Left cardiac atrium (tissue), 4 donors: ENCODE data around the gene AHSG. TPM values are rescaled to one million over a fixed set of nuclear protein-coding genes. Genes with fewer than 3 reads are reported as not detected.
A peak's percentile ranks its signal among the peaks of the same experiment; 100 is the strongest.
"Not testable (repeated sequence)": the region's sequence is repeated elsewhere in the genome, so short reads cannot be mapped to it uniquely, and the experiment has no call there.

Experiments
- ATAC-seq, 2 donors: fragments of 200-7000 bp; cut with Tn5 transposase; one replicate each; pipeline ENCODE4 v1.9.1; 2020; ENCODE audit warnings: mild to moderate bottlenecking in 2 of 2, moderate library complexity in 2 of 2
- DNase-seq: peaks from one replicate; pipeline ENCODE4 v3.0.0-alpha.2; 2020
- intact Hi-C, 2 donors: fragments of 100-400 bp; cut with DNase I; formaldehyde crosslinking; loops; one replicate each; pipeline versions ENCODE4 v1.14.1 to v1.15.1; 2022 to 2023
- total RNA-seq, 2 donors: library from RNA; stranded (reverse); fragmentation: NEBNext Ultra II Directional; extraction: Animal tissue kit (Norgen Biotek cat#: 25700); gene quantifications; one replicate each; pipeline ENCODE4 v1.2.1, GENCODE V29; 2021
- donor health status: DM: no; HTN: yes; CAD: no.
- donor health status: DM: no; HTN: yes; CAD: no; lungs with severe emphysema.
- donor health status: DM: yes; HTN: yes; CAD: no.
- donor health status: Dilated cardiomyopathy.

AHSG gene
- total RNA-seq, 2 donors from 2014 or later, result 0.13 to 0.15 TPM

DNA sequence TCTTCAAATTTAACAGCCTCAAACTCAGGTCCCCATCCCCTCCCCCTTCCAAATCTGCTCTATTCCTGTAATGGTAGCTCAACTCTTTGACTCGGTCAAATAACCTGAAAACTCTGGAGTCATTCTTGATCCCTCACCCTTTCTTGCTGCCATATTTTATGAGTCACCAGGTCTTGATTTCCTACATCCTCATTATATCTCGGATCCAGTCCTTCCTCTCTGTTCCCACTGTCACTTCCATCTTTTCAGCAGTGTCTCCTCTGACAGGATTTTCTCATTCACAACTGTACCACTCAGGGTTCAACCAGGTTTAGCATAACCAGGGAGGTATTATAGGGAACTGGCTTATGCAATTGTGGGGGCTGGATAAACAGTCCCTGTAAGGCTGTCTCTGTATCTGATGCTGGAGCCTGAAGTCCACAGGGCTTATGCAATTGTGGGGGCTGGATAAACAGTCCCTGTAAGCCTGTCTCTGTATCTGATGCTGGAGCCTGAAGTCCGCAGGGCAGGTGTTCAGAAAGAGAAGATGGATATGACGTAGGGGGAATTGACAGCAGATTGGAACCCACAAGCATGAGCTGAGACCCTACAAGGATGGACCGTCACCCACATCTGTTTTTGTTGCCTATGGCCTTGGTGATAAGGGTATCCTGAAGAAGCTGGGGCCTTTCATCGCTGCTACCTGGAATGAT is 18.2 kb downstream of the AHSG start:
- intact Hi-C loops, result no loop called here
- no peak for ATAC-seq
- DNase-seq, result no peak

DNA sequence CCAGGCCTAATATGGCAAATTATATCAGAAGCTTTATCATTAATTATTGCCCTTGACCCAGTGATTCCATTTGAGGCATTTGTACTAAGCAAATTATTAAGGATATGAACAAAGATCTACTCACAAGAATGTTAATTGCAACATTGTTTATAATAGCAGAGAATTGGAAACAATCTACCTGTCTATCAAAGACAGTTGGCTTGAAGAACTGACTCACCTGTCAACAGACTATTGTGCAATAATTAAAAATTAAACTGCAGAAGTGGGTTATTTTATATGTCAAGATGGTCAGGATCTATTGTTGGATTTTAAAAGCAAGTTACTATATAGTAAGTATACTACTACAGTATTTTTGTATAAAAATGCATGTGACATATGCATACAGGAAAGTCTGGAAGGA is 20.6 kb downstream of the AHSG start:
- intact Hi-C loops, result no loop called here
- ATAC-seq (no peak), DNase-seq (no peak)

DNA sequence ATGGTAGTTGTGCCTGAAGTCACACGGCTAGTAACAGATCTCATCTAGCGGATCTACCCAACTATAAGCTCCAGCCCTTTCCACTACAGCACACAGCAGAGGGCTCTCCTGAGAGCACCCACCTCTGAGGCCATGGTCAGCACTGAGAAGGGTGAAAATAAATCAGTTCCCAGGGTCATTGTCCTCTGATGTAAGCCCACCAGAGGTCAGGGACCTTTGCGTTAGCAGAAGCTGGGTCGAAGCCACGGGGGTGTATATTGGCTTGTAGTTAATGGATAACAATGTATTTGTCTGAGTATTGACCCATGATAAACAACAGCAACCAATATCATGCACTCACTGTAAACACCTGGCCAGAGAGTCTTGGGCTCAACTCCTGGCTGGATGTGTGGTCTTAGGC is 21.3 kb downstream of the AHSG start:
- intact Hi-C loops, DNase-seq, ATAC-seq: not testable (repeated sequence)

DNA sequence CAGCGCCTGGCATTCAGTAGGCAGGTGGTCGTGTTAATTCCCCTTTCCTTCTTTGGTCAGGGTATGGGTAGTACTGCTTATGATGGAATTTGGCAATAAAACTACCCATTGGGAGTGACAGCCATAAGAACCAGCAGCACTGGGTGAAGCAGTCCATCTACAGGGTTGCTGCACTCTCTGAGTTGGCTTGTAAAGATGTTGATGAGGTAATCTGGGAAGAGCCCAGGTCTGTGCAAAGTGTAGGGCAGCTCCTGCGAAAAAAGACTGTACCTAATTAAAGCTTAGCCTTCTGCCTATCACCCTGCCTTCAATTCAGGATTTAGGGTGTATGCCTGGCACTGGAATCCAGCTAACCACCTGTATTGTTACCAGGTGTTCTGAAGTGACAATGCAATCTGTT is 22.7 kb downstream of the AHSG start:
- intact Hi-C loops, result no loop called here
- no peak for ATAC-seq
- DNase-seq, result no peak

DNA sequence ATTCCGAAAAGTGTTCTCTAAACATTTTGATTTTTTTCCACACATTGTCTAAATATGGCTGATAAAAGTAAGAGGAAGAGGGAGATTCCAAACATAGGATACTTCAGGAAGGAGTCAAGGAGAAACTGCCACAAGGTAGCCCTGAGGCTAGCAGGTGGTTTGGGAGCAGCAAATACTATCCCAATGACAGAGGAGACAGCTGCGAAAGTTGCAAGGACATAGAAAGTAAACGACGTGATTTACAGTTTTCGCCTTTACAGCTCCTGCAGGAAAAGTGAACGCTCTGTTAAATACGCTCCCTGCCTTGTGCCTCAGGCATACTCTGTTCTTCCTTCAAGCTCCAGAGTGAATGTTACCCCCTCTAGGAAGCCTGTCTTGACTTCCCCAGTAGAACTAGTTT is 23.7 kb downstream of the AHSG start:
- DNase-seq (no peak), ATAC-seq (no peak)
- intact Hi-C loops, result no loop called here

DNA sequence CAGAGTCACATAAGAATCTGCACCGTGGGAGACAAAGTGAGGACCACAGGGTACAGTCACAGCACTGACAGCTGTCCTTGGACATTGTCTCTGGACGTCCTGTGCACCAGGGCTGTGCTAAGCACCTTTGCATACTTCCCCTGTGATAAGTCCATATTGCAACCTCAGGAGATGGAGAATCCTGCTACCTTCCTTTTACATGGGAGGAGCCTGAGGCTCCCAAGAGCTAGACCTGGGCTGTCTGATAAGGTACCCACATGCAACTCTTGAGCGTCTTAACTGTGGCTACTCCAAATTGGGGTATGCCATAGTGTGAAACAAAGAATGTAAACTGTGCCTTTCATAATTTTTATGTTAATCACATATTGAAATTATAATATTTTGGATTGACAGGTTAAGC is 24.8 kb downstream of the AHSG start:
- ATAC-seq (no peak), DNase-seq (no peak)
- intact Hi-C loops, result no loop called here

DNA sequence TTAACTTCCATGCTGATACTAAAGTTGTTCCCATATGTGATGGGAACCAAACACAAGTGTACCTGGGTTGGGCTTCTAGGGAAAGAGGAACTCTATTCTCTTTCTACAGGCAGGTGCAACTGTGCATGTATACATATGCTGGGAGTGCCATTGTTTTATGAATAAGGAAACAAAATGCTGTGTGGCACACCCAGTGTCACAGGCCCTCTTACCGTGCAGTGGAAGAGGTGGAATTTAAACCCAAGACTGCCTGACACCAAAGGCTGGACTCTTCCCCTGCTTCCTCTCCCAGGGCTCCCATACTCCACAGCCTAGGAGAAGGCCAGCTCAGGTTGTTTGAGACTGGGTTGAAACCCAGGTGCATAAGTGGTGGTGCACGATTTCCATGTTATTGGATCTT is 25.4 kb downstream of the AHSG start:
- DNase-seq (no peak), ATAC-seq (no peak)
- intact Hi-C loops, result no loop called here

DNA sequence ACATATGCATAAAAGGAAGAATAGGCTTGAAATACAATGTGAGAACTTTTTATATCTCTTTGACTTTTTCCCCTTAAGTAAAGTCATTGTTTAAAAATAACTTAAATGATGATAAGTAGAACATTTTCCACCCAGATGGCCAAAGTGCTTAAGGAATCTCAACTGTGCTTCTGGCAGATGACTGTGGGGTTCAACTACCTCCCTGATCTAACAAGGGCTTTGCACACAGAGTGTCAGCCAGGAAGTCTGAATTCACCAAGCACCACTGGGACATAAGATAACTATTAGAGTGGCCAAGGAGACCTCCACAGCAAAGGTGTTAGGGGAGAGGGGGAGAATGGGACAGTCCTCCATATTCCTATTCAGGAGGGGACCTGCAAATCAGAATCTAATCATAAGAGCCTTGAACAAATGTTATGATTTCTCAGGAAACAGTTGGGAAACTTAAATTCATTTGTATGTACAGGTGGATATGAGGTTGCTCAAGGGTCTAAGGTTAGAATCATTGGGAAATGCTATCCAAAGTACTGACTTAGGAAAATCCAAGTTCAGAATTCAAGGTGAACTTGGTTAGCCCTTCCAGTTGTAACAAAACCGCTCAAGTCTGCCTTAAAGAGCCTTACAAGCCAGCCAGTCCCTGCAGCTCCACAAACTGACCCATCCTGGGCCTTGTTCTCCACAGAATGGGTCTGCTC is 27.1 kb downstream of the AHSG start, which contains the start of gene FETUB:
Gene FETUB (plus strand): TSS at position 622 of the 695 bp plus-strand sequence. CDS start 62 bp downstream, at position 684.
- no peak for DNase-seq
- peak in 1 of 2 donors; percentile 43 for ATAC-seq
- intact Hi-C loops, result no loop called here

DNA sequence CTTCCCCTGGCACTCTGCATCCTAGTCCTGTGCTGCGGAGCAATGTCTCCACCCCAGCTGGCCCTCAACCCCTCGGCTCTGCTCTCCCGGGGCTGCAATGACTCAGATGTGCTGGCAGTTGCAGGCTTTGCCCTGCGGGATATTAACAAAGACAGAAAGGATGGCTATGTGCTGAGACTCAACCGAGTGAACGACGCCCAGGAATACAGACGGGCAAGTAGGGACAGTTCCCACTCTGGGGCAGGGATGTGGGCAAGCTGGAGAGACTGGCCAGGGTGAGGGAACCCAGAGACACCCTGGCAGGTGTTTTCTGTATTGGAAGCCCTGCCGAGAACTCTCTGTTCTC is 27.6 kb downstream of the AHSG start:
- intact Hi-C loops, result no loop called here
- ATAC-seq (peak; percentile 69 to 73), DNase-seq (no peak)

DNA sequence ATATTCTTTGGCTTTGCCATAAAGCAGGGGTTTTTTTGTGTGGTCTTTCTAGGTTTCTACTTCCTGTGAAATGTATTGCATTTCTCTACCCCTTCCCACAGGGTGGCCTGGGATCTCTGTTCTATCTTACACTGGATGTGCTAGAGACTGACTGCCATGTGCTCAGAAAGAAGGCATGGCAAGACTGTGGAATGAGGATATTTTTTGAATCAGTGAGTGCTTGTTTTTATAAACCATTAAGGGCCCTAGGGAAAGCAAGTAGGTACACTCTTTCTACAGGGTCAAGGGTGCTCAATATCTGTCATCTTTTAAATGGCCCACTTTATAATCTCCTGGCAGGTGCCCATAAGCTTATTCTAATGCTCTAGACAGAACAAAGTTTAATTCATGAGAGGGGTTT is 28.1 kb downstream of the AHSG start:
- no peak for ATAC-seq

DNA sequence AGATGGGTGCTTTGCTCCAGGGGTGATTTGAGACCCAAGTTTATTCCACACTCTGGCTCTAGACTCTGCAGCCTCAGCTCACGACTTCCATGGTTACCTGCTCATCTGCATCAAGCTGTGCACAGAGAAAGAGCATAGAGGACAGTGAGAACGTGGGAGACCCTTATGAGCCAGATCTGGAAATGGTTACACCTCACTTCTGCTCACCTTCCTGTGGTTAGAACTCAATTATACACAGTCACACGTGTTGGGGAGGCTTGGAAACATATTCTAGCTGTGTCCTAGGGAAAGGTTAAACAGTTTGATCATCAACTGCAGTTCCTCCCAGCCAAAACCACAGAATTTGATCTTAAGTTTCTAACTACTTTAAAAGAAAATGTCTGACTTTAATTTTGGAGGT is 29.2 kb downstream of the AHSG start:
- intact Hi-C loops, result no loop called here
- no peak for ATAC-seq
- no peak for DNase-seq

More for the DNA sequence above, 28.1 kb downstream of the AHSG start:
- intact Hi-C loops, result no loop called here
- no peak for DNase-seq

DNA sequence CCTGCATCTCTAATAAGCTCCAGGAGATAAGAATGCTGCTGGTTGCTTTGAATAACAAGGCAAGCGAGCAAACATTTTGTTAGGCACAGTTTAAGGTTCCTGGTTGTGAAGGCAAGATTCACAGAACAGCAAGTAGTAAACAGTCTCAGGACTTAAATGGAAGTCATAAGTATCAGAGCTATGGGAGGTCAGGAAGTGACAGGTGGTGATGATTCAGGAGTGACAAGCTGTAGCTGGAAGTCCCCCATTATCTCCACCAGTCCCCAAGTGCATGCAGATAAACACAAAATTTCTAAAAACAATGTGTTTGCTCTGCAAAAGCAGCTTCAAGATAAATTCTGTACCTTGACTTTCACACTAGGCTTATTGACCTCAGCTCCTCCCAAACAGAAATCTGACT is 30.6 kb downstream of the AHSG start:
- intact Hi-C loops, result no loop called here
- no peak for ATAC-seq
- DNase-seq, result no peak

DNA sequence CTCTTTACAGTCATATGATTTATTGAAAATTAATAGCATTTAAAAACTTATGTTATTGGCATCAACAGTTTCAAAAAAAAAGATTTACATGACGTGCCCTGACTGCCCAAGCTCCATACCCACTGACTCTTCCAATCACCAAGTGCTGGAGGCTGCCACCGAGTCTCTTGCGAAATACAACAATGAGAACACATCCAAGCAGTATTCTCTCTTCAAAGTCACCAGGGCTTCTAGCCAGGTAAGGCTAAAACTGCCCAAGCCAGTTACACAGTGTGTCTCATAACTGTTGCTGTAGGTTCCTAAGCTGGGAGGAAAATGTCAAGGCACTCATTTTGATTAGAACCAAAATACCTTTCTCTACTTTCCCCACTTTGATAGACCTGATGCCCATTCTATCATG is 31.8 kb downstream of the AHSG start:
- ATAC-seq (no peak), DNase-seq (no peak)
- intact Hi-C loops, result no loop called here

DNA sequence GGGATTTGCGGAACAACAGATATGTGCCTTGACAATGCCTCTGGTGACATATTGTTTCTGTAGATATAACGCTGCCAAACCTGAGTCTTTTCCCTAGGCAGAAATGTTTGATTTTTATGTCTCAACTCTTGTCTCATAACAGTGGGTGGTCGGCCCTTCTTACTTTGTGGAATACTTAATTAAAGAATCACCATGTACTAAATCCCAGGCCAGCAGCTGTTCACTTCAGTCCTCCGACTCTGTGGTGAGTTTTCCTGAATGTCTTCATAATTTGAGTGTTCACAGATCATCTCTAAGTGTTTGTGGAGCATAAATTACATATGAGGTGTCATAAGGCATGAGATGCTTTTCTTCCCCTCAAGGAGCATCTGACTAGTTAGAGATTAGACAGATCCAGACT is 33.2 kb downstream of the AHSG start:
- no peak for ATAC-seq
- intact Hi-C loops, result no loop called here
- DNase-seq, result no peak

DNA sequence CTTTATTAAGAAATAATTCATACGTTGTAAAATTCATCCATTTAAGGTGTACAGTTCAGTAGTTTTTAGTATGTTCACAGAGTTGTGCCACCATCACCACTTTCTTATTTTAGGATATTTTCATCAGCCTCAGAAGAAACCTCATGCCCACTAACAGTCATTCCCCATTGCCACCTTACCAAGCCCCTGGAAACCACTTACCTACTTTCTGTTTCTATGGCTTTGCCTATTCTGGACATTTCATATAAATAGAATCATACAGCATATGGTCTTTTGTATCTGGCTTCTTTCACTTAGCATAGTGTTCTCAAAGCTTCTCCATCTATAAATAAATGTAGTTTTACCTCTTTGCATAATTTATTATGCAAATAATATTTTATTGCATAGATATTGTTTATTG is 34.0 kb downstream of the AHSG start:
- DNase-seq (no peak), ATAC-seq (no peak)
- intact Hi-C loops, result no loop called here

DNA sequence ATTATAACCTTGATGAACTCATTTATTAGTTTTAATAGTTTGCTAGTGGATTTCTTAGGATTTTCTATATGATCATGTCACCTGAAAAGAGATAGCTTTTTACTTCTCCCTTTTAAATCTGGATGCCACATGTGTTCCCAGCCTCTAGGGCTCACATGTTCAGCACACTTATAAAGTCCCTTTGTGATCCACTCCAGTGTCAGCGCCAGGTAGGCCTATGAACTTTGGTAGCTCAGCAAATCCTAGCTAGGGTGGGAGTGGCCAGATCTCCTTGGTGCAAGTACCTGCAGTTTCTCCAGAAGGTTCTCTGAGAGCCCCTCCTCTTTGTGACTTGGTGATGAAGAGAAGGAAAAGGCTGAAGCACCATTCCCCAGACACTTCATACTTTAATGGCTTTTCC is 36.0 kb downstream of the AHSG start:
- DNase-seq (no peak), ATAC-seq (no peak)
- intact Hi-C loops, result no loop called here

DNA sequence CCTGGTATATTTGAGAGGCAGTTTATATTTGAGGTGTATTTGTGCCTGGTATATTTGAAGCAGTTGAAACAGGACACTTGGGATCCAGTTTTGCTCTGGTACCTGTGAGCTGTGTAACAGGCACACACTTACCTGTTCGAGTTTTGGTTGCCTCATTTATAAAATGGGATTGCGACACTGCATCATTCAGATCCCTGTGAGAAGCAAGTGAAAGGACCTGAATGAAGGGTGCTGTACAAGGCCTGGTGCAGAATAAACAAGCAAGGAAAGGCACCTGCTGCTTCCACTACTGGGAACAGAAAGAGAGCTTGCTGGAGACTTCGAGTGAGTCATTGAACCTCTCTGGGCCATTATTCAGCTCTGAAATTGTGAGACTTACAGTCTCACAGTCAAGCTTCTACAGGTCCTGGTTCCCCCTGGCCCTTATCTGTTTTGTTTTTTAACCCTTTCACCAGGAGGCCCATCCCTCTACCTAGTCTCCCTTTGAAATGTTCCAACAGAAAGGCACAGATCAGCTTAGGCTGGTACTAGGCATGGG is 38.9 kb downstream of the AHSG start:
- intact Hi-C loops, result no loop called here
- ATAC-seq (no peak), DNase-seq (no peak)

DNA sequence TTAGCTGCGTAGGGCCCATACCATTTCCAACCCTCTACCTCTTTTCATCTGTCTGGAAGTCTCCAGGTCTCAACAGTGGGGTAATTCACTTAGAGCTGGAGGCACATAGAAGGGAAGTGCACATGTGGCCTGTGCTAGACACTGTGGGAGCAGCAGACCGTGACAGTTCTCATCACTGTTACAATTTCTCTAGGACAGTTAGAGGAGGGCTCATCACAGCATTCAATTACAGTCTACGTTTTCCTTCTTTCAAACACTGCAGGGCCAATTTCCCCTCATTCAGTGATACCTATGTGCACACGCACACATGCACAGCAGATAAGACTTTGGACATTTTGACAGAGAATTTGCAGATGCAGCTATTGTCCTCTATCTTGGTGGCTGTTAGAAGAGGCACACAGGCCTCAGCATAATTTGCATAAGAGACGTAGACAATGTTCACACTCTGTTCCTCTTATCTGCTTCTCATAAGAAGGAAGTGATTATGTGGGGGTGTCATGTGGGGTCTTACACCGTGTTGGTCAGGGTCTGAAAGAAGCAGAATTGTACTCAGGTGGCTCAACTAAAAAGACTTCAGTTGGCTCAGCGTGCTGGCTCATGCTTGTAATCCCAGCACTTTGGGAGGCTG is 40.3 kb downstream of the AHSG start:
- no peak for ATAC-seq
- intact Hi-C loops, result no loop called here
- no peak for DNase-seq

DNA sequence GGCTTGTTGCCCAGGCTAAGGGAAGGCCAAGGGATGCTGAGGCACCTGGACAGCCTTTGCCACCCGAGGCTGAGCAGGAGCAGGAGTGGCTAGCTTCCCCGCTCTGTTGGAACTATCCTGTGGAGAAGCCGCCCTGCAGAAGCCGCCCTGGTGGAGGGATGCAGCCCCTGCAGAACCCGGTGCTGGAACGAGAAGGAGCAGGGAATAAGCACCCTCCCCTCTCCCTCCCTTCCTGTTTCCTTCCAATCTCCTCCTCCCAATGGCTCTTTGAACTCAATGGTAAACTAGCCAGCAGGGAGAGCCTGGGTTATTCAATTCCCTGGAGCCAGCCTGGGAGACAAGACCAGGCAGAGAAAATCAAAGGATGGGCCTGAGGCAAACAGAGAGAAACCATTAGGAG is 41.1 kb downstream of the AHSG start:
- ATAC-seq (peak in 1 of 2 donors; percentile 23), DNase-seq (no peak)
- intact Hi-C loops, result no loop called here

DNA sequence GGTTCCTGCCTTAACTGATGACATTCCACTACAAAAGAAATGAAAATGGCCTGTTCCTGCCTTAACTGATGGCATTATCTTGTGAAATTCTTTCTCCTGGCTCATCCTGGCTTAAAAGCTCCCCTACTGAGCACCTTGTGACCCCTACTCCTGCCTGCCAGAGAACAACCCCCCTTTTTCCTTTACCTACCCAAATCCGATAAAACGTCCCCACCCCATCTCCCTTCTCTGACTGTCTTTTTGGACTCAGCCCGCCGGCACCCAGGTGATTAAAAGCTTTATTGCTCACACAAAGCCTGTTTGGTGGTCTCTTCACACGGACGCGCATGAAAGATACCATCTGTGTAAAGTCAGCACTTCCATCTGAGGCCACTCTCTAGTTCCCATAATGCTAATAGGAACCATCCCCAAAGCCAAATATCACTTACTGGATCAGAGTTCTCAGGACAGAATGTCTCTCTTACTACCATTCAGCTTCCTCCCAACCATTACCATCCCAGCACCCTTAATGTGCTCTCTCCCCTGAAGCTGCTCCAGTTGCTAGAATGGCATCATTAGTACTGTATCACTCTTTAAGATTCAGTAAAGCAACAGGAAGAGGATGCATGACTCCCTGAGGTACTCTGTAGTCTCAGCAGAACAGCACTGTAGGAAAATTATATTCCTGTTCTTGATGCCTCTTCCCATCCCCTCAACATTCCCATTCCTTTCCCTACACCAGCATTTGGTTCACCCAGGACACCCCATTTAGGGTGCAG is 50.7 kb downstream of the AHSG start:
- DNase-seq, result no peak
- intact Hi-C loops, result no loop called here
- no peak for ATAC-seq
